Ramos (cell line): ENCODE data around the gene TPO.
"Not testable (repeated sequence)": the region's sequence is repeated elsewhere in the genome, so short reads cannot be mapped to it uniquely, and the experiment has no call there.

Source experiments
- in situ Hi-C: fragments of 300-500 bp; cut with MboI; formaldehyde crosslinking; loops from one replicate; pipeline ENCODE4 v1.14.3; 2022; ENCODE audit warnings: low sequenced_read_pairs; ENCODE audit not compliant: unreplicated experiment

TPO gene

GRCh38 chr2:1413156-1413710 is at the start of gene TPO:
Gene TPO, plus strand, starts transcription at chr2:1413463. Its CDS starts 946 bp downstream, at chr2:1414409.
- in situ Hi-C loops = no loop called here

DNA sequence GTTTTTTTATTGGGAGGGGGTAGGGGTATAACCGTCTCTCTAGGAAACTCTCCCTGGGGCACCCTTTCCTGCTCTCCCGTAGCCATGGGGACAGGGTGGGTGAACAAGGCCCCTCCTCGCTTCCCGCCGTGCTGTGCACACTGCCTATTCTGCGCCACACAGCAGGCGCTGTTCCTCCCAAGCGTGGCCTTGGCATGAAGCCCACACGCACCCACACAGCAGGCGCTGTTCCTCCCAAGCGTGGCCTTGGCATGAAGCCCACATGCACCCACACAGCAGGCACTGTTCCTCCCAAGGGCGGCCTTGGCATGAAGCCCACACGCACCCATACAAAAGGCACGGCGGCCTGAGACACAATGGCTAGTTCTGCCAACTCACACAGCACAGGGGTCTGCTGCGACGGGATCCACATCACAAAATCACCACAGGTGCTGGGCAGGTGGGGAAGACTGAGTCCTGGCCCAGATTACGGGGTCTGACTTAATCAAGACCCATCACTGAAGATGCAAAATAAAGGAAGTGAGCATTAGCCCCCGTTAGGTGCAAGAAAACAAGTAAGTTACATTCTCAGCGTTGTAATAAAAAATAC is 46.6 kb upstream of the TPO start:
- in situ Hi-C loops = no loop called here

- in situ Hi-C loops = no loop called here
Observed at GRCh38 chr2:1367601-1368000, 45.7 kb upstream of the TPO start.

DNA sequence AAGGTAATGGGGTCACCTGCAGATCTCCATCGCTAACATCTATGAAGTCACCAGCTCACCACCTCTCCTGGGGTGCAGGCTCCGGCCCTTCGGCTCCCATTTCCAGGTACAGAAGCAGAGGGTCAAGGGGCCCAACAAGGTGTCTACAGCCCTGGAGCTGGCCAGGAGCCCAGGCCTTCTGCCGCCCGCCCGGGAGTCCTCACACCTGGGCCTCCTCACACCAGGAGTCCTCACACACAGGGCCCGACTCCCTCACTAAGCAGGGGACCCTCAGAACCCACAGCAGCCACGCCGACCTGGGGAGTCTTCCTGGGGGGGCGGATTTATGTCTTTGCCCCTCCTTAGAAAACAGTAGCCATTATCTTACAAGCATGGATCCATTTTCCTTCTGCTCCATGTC is 43.4 kb upstream of the TPO start:
- in situ Hi-C loops = no loop called here

- in situ Hi-C loops = no loop called here
Observed at GRCh38 chr2:1370461-1370860, 42.8 kb upstream of the TPO start.

DNA sequence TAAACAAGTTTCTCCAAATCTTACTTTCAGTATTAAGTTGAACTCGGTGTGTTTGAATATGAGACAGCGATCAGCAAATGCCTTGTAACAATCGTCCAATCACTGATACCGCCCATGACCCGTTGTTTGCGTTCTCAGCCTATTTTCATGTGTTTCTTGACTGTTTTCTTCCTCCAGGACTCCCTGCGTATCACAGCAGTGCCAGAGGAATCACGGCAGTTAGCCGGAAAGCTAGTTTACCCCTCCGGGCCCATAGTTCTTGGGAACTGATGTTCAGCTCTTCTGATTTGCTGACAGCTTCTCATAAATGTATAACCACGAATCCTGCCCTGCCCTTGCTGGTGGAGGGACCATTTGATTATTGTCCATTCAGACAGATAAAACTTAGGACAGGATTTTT is 42.2 kb upstream of the TPO start:
- in situ Hi-C loops = no loop called here

DNA sequence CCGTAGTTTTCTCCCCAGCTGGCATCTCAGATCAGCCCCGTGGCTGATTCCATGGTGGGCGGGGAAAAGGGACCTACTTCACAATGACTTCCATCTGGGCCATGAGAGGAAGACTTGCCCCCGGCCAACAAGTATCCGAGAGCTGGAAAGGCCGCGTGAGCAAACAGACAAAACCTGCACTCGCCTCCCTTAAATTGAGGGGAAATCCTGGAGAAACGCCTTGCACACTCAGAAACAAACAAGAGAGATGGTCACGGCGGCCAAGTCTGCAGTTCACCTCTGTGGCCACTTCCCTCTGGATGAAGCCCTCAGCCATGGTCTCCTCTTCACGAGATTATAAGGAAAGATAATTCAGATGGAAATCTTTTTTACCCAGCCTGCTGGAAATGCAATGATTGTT is 39.4 kb upstream of the TPO start:
- in situ Hi-C loops = no loop called here

DNA sequence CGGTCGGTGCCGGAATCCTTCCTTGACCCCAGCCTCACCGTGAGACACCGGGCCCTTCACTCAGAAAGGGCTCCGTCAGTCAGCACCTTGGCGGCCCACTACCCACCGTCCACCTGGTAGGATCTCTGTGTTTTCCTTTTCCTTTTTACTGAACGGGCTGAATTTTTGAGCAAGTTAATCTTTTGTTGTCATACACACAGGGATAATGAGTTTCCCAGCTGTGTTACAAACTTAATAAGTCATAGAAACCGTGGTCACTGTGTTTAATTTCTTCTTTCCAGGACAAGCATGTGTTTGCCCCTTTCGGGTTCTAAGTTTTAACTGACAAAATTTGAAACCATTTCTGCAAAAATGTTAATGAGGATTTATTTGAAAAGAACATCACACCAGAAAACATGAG is 39.0 kb upstream of the TPO start:
- in situ Hi-C loops = no loop called here

DNA sequence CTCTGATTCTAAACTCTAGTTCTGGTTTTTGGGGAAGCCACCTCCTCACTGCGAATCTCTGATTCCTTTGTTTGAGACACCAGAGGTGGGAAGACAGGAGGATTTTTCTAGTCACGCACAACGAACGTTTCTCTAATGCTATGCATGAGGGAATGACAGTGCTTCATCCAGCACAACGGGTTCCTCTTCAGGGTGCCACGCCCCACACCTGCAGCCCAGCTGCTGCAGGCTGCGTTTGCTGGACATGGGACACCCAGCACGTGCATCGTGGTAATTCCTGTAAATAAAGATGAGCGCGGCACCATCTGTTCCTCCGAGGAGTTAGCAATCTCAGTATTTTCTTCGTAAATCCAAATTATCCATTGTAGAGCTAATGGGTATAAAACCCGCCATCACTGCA is 37.5 kb upstream of the TPO start:
- in situ Hi-C loops = no loop called here

GRCh38 chr2:1377473-1377872 is 35.8 kb upstream of the TPO start:
- in situ Hi-C loops = no loop called here

- in situ Hi-C loops = no loop called here
Observed at GRCh38 chr2:1378456-1379150, 34.7 kb upstream of the TPO start.

DNA sequence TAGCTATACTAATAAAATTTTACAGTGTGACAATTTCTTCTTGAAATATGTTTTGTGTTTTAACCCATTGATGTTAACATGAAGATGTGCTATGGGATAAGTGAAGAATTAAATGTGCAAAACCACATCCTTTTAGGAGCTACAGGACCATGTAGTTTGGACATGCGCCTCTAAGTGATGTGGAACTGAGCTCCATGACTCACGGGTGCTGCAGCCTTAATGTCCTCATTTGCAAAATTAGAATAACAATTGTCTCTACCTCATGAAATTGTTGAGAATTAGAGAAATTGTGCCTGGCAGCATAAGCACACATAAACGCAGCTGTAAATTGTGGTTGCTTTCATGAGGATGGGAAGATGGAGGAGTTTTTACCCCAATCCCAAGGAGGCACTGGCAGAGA is 31.6 kb upstream of the TPO start:
- in situ Hi-C loops = no loop called here

- in situ Hi-C loops = not testable (repeated sequence)
Observed at GRCh38 chr2:1387954-1388725, 25.1 kb upstream of the TPO start.

DNA sequence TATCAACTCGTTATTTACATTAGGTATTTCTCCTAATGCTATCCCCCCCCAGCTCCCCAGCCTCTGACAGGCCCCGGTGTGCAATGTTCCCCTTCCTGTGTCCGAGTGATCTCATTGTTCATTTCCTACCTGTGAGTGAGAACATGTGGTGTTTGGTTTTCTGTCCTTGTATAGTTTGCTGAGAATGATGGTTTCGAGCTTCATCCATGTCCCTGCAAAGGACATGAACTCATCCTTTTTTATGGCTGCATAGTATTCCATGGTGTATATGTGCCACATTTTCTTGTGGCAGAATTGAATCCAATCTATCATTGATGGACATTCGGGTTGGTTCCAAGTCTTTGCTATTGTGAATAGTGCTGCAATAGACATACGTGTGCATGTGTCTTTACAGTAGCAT is 23.1 kb upstream of the TPO start:
- in situ Hi-C loops = not testable (repeated sequence)

- in situ Hi-C loops = no loop called here
Observed at GRCh38 chr2:1393321-1393720, 19.9 kb upstream of the TPO start.

DNA sequence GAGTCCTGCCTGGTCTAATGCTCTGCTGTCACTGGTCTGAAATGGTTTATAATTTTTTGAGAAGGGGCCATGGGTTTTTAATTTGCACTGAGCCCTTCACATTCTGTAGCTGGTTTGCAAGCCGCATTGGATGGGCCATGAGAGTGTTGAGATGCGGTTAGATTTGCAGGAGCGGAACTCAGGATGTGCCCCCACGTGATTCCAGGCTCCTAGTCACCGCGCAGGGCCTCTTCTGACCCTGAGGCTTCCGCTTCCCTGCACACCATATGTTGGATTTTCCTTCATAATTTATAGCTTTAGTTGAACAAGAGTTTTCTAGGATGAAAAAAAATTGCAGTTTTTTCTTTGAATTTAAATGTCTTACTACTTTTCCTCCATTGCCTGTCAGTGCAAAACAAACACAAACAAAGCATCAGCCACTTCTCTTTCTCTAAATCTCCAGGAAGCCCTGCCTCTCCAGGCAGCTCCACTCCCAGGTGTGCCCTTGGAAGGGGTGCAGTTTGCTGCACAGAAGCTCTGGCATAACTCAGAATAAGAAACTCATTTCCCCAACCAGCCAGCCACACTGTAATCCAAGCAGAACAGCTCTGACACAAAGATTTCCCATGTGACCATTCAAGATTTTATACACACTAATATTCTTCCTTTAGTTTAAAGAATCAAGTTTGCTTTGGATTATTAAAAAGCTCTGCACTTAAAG is 18.4 kb upstream of the TPO start:
- in situ Hi-C loops = no loop called here

GRCh38 chr2:1397350-1397749 is 15.9 kb upstream of the TPO start:
- in situ Hi-C loops = no loop called here

DNA sequence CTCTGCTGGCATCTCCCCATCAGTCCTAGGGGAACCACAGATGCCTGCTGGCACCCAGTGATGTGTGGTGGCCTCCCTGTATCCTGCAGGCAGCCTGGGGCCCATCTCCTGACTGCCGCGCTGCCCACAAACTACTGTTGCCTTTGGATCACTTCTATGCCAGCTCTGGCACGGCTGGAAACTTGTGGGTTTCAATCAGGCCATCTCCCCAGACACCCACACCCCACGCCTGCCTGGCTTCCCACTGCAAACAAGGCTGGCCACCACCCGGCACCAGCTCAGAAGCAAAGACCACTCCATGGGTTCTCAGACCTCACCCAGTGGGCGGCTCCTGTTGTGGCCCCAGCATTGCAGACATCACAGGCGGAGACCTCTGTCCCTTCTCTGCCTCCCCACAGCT is 15.1 kb upstream of the TPO start:
- in situ Hi-C loops = no loop called here

- in situ Hi-C loops = no loop called here
Observed at GRCh38 chr2:1400943-1401735, 12.1 kb upstream of the TPO start.

DNA sequence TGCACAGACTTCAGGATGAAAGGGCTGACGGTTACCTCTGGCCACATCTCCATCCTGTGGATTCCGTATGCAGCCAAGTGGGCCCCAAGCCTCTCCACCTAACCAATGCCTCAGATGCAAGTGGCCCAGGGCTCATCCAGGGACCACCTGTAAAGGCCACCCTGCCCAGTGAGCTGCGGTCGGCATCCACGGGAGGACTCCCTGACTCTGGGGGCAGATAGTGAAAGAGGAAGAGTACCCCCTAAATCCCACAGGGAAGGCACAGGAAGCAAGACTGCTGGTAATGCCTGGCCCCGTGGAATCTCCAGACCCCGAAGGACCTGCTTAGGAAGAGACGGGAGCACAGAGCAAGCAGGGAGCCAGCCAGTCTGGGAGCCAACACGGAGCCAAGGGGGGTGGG is 11.2 kb upstream of the TPO start:
- in situ Hi-C loops = no loop called here
